HL-60 (cell line): ENCODE data around the gene INSRR.

ENCODE experiments used
- CTCF ChIP-seq: IDR thresholded peaks from one replicate; pipeline ENCODE4 v1.5.1; 2011; ENCODE audit warnings: low read length, control low read depth, inconsistent platforms; ENCODE audit not compliant: insufficient read depth
- GABPA ChIP-seq: IDR thresholded peaks from 2 replicates; pipeline ENCODE4 v1.6.1; 2012; ENCODE audit warnings: low read depth
- REST ChIP-seq: IDR thresholded peaks from 2 replicates; pipeline ENCODE4 v1.6.1; 2012; ENCODE audit warnings: low read depth; ENCODE audit not compliant: insufficient replicate concordance

- TF ChIP-seq CTCF: no peak
- TF ChIP-seq GABPA: no peak
- no peak for TF ChIP-seq REST
Observed at GRCh38 chr1:156881101-156881500, 22.2 kb upstream of the INSRR start.
